ENCODE results near the gene TUFM. TPM values are rescaled to one million over a fixed set of nuclear protein-coding genes. Genes with fewer than 3 reads are reported as not detected.

The TUFM gene
- total RNA-seq, 1 donor from 2014 or later: 91.1 TPM

DNA sequence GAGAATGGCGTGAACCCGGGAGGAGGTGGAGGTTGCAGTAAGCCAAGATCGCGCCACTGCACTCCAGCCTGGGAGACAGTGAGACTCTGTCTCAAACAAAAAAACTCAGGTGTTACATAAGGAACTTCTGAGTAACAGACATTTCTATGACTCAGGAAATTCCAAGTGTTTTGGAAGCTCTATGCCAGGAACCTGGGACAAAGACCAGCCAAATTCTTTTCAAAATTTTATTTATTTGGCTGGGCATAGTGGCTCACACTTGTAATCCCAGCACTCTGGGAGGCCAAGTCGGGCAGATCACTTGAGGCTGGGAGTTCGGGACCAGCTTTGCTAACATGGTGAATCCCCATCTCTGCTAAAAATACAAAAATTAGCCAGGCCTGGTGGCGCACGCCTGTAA is 12.3 kb upstream of the TUFM start:
- TF ChIP-seq, protein P1, sequence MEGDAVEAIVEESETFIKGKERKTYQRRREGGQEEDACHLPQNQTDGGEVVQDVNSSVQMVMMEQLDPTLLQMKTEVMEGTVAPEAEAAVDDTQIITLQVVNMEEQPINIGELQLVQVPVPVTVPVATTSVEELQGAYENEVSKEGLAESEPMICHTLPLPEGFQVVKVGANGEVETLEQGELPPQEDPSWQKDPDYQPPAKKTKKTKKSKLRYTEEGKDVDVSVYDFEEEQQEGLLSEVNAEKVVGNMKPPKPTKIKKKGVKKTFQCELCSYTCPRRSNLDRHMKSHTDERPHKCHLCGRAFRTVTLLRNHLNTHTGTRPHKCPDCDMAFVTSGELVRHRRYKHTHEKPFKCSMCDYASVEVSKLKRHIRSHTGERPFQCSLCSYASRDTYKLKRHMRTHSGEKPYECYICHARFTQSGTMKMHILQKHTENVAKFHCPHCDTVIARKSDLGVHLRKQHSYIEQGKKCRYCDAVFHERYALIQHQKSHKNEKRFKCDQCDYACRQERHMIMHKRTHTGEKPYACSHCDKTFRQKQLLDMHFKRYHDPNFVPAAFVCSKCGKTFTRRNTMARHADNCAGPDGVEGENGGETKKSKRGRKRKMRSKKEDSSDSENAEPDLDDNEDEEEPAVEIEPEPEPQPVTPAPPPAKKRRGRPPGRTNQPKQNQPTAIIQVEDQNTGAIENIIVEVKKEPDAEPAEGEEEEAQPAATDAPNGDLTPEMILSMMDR (IDR thresholded peaks at IDR 0.05): no peak
- Mint-ChIP-seq H3K36me3 (ENCODE audit: low read depth) (peaks cover 2% of the 10 kb centered on the region), H3K27ac (ENCODE audit: unreplicated experiment) (no peak overlapping the region), H3K27me3 (ENCODE audit: low read depth) (no peaks in the 10 kb centered on the region), H3K4me1 (ENCODE audit: low read depth) (peaks cover 8% of the 10 kb centered on the region), H3K4me3 (ENCODE audit: unreplicated experiment) (no peak overlapping the region), H3K9me3 (ENCODE audit: low read depth) (no peaks in the 10 kb centered on the region)
- no peak for DNase-seq (ENCODE audit: low spot score)

DNA sequence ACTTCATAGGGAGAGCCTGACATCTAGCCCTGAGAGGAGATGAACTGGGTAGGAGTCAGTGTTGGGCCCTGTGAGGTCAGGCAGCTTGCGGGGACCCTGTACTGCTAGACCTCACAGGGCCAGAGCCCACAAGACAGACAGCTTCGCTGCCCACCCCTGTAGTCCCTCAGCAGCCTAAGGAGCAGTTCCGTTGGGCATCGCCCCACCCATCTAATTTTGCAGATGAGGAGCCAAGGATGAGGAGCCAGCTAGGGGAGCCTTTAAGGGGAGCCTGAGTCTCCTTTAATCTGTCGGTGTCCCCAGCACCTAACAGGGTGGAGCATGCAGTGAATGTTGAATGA is 755 bp upstream of the TUFM start:
- no peak for DNase-seq (ENCODE audit: low spot score)
- Mint-ChIP-seq H3K36me3 (ENCODE audit: low read depth) (peaks cover 8% of the 10 kb centered on the region), H3K4me1 (ENCODE audit: low read depth) (peaks cover 26% of the 10 kb centered on the region), H3K27me3 (ENCODE audit: low read depth) (no peaks in the 10 kb centered on the region), H3K27ac (ENCODE audit: unreplicated experiment) (peak overlapping the region; percentile 99), H3K9me3 (ENCODE audit: low read depth) (no peaks in the 10 kb centered on the region), H3K4me3 (ENCODE audit: unreplicated experiment) (peak overlapping the region; percentile 91)
- TF ChIP-seq, protein P1 (IDR thresholded peaks at IDR 0.05): no peak

DNA sequence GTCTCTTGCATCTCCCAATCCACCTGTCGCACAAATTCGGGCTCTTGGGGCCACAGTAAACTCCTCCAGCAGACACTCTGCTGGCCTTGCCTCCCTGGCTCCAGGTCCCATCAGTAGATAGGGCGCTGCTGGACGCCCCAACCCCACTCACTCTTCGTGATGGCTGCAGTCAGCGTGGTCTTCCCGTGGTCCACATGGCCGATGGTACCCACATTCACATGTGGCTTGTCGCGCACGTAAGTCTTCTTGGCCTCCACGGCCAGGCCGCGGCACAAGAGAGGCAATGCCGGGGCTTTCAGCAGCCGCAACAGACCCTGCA is 428 bp downstream of the TUFM start:
- Mint-ChIP-seq H3K4me3 (ENCODE audit: unreplicated experiment) (peak overlapping the region; percentile 91), H3K4me1 (ENCODE audit: low read depth) (peaks cover 26% of the 10 kb centered on the region), H3K27ac (ENCODE audit: unreplicated experiment) (peak overlapping the region; percentile 99), H3K9me3 (ENCODE audit: low read depth) (no peaks in the 10 kb centered on the region), H3K36me3 (ENCODE audit: low read depth) (peaks cover 8% of the 10 kb centered on the region), H3K27me3 (ENCODE audit: low read depth) (no peaks in the 10 kb centered on the region)
- no peak for DNase-seq (ENCODE audit: low spot score)
- TF ChIP-seq, protein P1 (IDR thresholded peaks at IDR 0.05): no peak

DNA sequence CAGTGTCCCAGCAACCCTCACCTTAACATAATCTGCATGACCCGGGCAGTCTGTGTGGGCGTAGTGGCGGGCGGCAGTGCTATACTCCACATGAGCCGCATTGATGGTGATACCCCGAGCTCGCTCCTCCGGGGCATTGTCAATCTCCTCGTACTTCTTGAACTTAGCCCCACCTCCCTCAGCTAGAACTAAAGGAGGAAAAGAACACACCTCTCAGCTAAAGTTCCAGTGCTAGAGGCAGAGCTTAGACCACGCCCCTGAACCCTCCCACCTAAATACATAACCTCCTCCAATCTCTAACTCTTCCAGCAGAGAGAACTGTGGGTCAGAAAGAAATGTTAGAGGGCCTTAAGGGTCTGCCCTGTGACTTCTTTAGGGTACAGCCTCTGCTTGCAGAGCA is 855 bp downstream of the TUFM start:
- no peaks in the 10 kb centered on the region for H3K27me3 Mint-ChIP-seq (ENCODE audit: low read depth)
- TF ChIP-seq, protein P1 (IDR thresholded peaks at IDR 0.05): no peak
- DNase-seq (ENCODE audit: low spot score): no peak
- peaks cover 8% of the 10 kb centered on the region for H3K36me3 Mint-ChIP-seq (ENCODE audit: low read depth)
- H3K4me1 Mint-ChIP-seq (ENCODE audit: low read depth): peaks cover 26% of the 10 kb centered on the region
- H3K4me3 Mint-ChIP-seq (ENCODE audit: unreplicated experiment): peak overlapping the region; percentile 91
- H3K9me3 Mint-ChIP-seq (ENCODE audit: low read depth): no peaks in the 10 kb centered on the region
- H3K27ac Mint-ChIP-seq (ENCODE audit: unreplicated experiment): peak overlapping the region; percentile 99

DNA sequence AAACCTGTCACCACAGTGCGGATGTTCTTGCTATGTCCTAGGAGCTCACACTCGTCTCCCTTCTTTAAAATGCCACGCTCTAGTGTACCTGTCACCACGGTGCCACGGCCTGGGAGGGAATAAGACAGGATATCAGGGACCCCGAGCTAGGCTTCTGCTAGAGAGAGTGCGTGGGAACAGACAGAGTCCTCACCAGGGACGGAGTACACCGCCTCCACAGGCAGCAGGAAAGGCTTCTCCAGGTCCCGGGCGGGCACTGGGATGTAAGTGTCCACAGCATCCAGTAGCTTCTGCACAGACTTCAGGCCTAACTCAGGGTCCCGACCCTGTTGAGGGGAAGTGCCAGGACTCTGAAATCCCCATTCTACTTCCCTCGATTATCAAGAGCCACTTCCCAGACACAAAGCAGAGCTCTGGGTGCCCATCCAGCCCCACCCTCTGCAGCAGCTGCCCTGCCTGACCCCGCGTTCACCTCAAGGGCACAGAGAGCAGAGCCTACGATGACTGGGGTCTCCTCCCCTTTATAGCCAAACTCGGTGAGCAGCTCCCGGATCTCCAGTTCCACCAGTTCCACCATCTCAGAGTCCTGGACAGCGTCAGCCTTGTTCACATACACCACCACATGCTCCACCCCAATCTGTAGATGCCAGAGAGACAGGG is 1.8 kb downstream of the TUFM start:
- no peaks in the 10 kb centered on the region for H3K27me3 Mint-ChIP-seq (ENCODE audit: low read depth)
- no peak for DNase-seq (ENCODE audit: low spot score)
- H3K27ac Mint-ChIP-seq (ENCODE audit: unreplicated experiment): no peak overlapping the region
- H3K9me3 Mint-ChIP-seq (ENCODE audit: low read depth): no peaks in the 10 kb centered on the region
- H3K36me3 Mint-ChIP-seq (ENCODE audit: low read depth): peaks cover 8% of the 10 kb centered on the region
- H3K4me3 Mint-ChIP-seq (ENCODE audit: unreplicated experiment): peak overlapping the region; percentile 91
- TF ChIP-seq, protein P1 (IDR thresholded peaks at IDR 0.05): no peak
- peaks cover 26% of the 10 kb centered on the region for H3K4me1 Mint-ChIP-seq (ENCODE audit: low read depth)
